Smooth muscle cell (in vitro differentiated cells): ENCODE measurements around the gene DRD3. TPM values are rescaled to one million over a fixed set of nuclear protein-coding genes. Genes with fewer than 3 reads are reported as not detected.

ENCODE experiments used
- DNase-seq: peaks from one replicate; lab custom pipeline; 2025; ENCODE audit not compliant: unreplicated experiment; lab: John Stamatoyannopoulos, UW
- H2AFZ ChIP-seq: fragments of 200-600 bp; sonication (generic); 2 replicates; pipeline ENCODE4 v1.6.0; 2016; ENCODE audit warnings: antibody characterized with exemption, low read depth, mild to moderate bottlenecking
- H3F3A ChIP-seq: fragments of 200-600 bp; sonication (generic); 2 replicates; pipeline ENCODE4 v1.6.0; 2017; ENCODE audit warnings: antibody characterized with exemption, low read depth
- H3K27ac ChIP-seq: fragments of 200-600 bp; sonication (generic); 2 replicates; pipeline ENCODE4 v1.5.1; 2016; ENCODE audit warnings: low read depth, mild to moderate bottlenecking
- H3K27me3 ChIP-seq: fragments of 200-600 bp; sonication (generic); 2 replicates; pipeline ENCODE4 v1.6.1; 2016; ENCODE audit warnings: low read depth, mild to moderate bottlenecking
- H3K36me3 ChIP-seq: fragments of 200-600 bp; sonication (generic); 2 replicates; pipeline ENCODE4 v1.5.1; 2016; ENCODE audit warnings: low read depth
- H3K4me1 ChIP-seq: fragments of 200-600 bp; sonication (generic); 2 replicates; pipeline ENCODE4 v1.5.1; 2016; ENCODE audit warnings: low read depth
- H3K4me2 ChIP-seq: fragments of 200-600 bp; sonication (generic); 2 replicates; pipeline ENCODE4 v1.6.0; 2016; ENCODE audit warnings: mild to moderate bottlenecking
- H3K4me3 ChIP-seq: fragments of 200-600 bp; sonication (generic); 2 replicates; pipeline ENCODE4 v1.5.1; 2016; ENCODE audit warnings: mild to moderate bottlenecking
- H3K79me2 ChIP-seq: fragments of 200-600 bp; sonication (generic); 2 replicates; pipeline ENCODE4 v1.6.0; 2016; ENCODE audit warnings: low read depth, mild to moderate bottlenecking
- H3K9ac ChIP-seq: fragments of 200-600 bp; sonication (generic); 2 replicates; pipeline ENCODE4 v1.6.0; 2016; ENCODE audit warnings: low read depth
- H3K9me3 ChIP-seq: fragments of 200-600 bp; sonication (generic); replicated peaks from 2 replicates; pipeline ENCODE4 v1.5.1; 2016; ENCODE audit warnings: low read depth
- H4K20me1 ChIP-seq: fragments of 200-600 bp; sonication (generic); 2 replicates; pipeline ENCODE4 v1.6.0; 2016; ENCODE audit warnings: low read depth
- CTCF ChIP-seq: fragments of 200-600 bp; sonication (generic); IDR thresholded peaks from 2 replicates; pipeline ENCODE4 v1.5.1; 2017; ENCODE audit warnings: borderline replicate concordance, mild to moderate bottlenecking, antibody characterized with exemption; ENCODE audit not compliant: insufficient read depth, poor library complexity, severe bottlenecking
- WGBS: methylation state at CpG from one replicate; pipeline ENCODE4 v1.1.7; 2016; ENCODE audit warnings: low lambda C conversion rate; 5-methylcytosine and 5-hydroxymethylcytosine counted together
- polyA plus RNA-seq: library from polyadenylated mRNA; unstranded; fragments of >200 nt; fragmentation: Nextera tagmentation; extraction: Ambion mirVana; gene quantifications from 2 replicates; pipeline ENCODE4 v1.2.1, GENCODE V29; 2016
- total RNA-seq: library from RNA; depleted of rRNA; stranded (reverse); fragments of >200 nt; gene quantifications from 2 replicates; pipeline ENCODE4 v1.2.3, GENCODE V29; 2014

Gene DRD3
- total and polyA plus RNA-seq, 2 experiments from 2014 or later: not detected

GRCh38 chr3:114176890-114177289 is 2.0 kb downstream of the DRD3 start:
- DNase-seq: no peak
- Histone ChIP-seq H3K4me2 (no peak overlapping the region), H4K20me1 (no peaks in the 10 kb centered on the region), H3K9ac (no peak overlapping the region), H3K27ac (no peak overlapping the region), H3F3A (no peaks in the 10 kb centered on the region), H3K4me1 (no peaks in the 10 kb centered on the region), H3K36me3 (no peaks in the 10 kb centered on the region), H3K4me3 (no peak overlapping the region), H3K27me3 (no peaks in the 10 kb centered on the region), H3K79me2 (no peaks in the 10 kb centered on the region), H2AFZ (no peak overlapping the region), H3K9me3 (no peaks in the 10 kb centered on the region)
- TF ChIP-seq CTCF: no peak

- Histone ChIP-seq H3K79me2 (no peaks in the 10 kb centered on the region), H3K4me3 (no peak overlapping the region), H3K4me1 (no peaks in the 10 kb centered on the region), H3K27ac (no peak overlapping the region), H3K36me3 (no peaks in the 10 kb centered on the region), H3K9me3 (no peaks in the 10 kb centered on the region), H3K4me2 (no peak overlapping the region), H4K20me1 (no peaks in the 10 kb centered on the region), H3K9ac (no peak overlapping the region), H2AFZ (no peak overlapping the region), H3K27me3 (no peaks in the 10 kb centered on the region), H3F3A (no peaks in the 10 kb centered on the region)
- DNase-seq: no peak
- no peak for TF ChIP-seq CTCF
- 75% methylated on average over 6 of the region's 6 CpGs for WGBS
These were observed 2.4 kb downstream of the DRD3 start for GRCh38 chr3:114176487-114176886.

GRCh38 chr3:114175204-114175987 is 3.5 kb downstream of the DRD3 start:
- DNase-seq: no peak
- H3K27ac ChIP-seq: no peak overlapping the region
- no peaks in the 10 kb centered on the region for H3K36me3 ChIP-seq
- no peaks in the 10 kb centered on the region for H3K27me3 ChIP-seq
- H2AFZ ChIP-seq: no peak overlapping the region
- no peak overlapping the region for H3K4me3 ChIP-seq
- H3K4me2 ChIP-seq: no peak overlapping the region
- H3K9ac ChIP-seq: no peak overlapping the region
- H3K4me1 ChIP-seq: no peaks in the 10 kb centered on the region
- H3K79me2 ChIP-seq: no peaks in the 10 kb centered on the region
- no peaks in the 10 kb centered on the region for H4K20me1 ChIP-seq
- H3F3A ChIP-seq: no peaks in the 10 kb centered on the region
- 78% methylated on average over 3 of the region's 3 CpGs for WGBS
- no peak for TF ChIP-seq CTCF
- H3K9me3 ChIP-seq: no peaks in the 10 kb centered on the region

GRCh38 chr3:114171677-114172076 is 7.2 kb downstream of the DRD3 start:
- no peaks in the 10 kb centered on the region for H3K79me2 ChIP-seq
- no peak overlapping the region for H3K4me2 ChIP-seq
- no peak overlapping the region for H3K9ac ChIP-seq
- H3K36me3 ChIP-seq: no peaks in the 10 kb centered on the region
- no peaks in the 10 kb centered on the region for H3K27me3 ChIP-seq
- H3K9me3 ChIP-seq: no peaks in the 10 kb centered on the region
- no peak overlapping the region for H3K27ac ChIP-seq
- TF ChIP-seq CTCF: no peak
- H3K4me3 ChIP-seq: no peak overlapping the region
- no peaks in the 10 kb centered on the region for H3K4me1 ChIP-seq
- H3F3A ChIP-seq: no peaks in the 10 kb centered on the region
- no peak overlapping the region for H2AFZ ChIP-seq
- WGBS: 98% methylated on average over 7 of the region's 7 CpGs
- no peaks in the 10 kb centered on the region for H4K20me1 ChIP-seq
- no peak for DNase-seq
